GM13977 (cell line): ENCODE results near the gene ALPI.

Source experiments
- DNase-seq: peaks from one replicate; pipeline ENCODE4 v3.0.0; 2012; ENCODE audit warnings: low spot score
- CTCF ChIP-seq: IDR thresholded peaks from 2 replicates; pipeline ENCODE4 v1.5.1; 2012; ENCODE audit warnings: mild to moderate bottlenecking, control low read depth; ENCODE audit not compliant: insufficient read depth; ENCODE audit errors: extremely low read depth, missing control alignments
- in situ Hi-C: fragments of 300-500 bp; cut with MboI; formaldehyde crosslinking; loops from one replicate; pipeline ENCODE4 v1.12.0; 2022; ENCODE audit warnings: low sequenced_read_pairs, low pct_unique_long_range_greater_than_20kb, mixed read lengths, inconsistent platforms; ENCODE audit not compliant: unreplicated experiment

The ALPI gene

GRCh38 chr2:232485757-232486557 is 30.0 kb downstream of the ALPI start:
- no peak for DNase-seq
- no peak for TF ChIP-seq CTCF
- in situ Hi-C loops, result no loop called here

GRCh38 chr2:232486558-232487384 is 30.8 kb downstream of the ALPI start:
- in situ Hi-C loops, result no loop called here
- DNase-seq, result no peak
- no peak for TF ChIP-seq CTCF

GRCh38 chr2:232487385-232488096 is 31.6 kb downstream of the ALPI start, which contains the start of gene ECEL1:
TSS of gene ECEL1 (minus strand) at chr2:232487834. CDS start at chr2:232486653, 1,181 bp downstream.
- TF ChIP-seq CTCF, result no peak
- peak; percentile 63 for DNase-seq
- in situ Hi-C loops, result no loop called here

- no peak for TF ChIP-seq CTCF
- in situ Hi-C loops, result no loop called here
- no peak for DNase-seq
These were observed 32.3 kb downstream of the ALPI start for GRCh38 chr2:232488097-232488711.

GRCh38 chr2:232488721-232489300 is 32.9 kb downstream of the ALPI start:
- TF ChIP-seq CTCF, result no peak
- in situ Hi-C loops, result no loop called here
- no peak for DNase-seq
